Measurements from ENCODE around the gene ITFG1.
"Not testable (repeated sequence)": the region's sequence is repeated elsewhere in the genome, so short reads cannot be mapped to it uniquely, and the experiment has no call there.

DNA sequence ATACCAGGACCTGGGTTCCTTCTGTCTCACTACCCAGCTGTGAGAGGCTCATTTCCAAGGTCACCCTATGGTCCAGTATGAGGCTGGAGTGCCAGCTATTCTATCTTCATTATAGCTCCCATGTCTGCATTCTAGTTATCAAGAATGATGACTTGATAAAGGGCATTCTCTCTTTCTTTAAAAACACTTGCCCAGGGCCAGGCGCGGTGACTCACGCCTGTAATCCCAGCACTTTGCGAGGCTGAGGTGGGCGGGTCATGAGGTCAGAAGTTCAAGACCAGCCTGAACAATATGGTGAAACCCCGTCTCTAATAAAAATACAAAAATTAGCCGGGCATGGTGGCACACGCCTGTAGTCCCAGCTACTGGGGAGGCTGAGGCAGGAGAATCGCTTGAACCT is 322.9 kb downstream of the ITFG1 start:
- TF ChIP-seq, protein P1, sequence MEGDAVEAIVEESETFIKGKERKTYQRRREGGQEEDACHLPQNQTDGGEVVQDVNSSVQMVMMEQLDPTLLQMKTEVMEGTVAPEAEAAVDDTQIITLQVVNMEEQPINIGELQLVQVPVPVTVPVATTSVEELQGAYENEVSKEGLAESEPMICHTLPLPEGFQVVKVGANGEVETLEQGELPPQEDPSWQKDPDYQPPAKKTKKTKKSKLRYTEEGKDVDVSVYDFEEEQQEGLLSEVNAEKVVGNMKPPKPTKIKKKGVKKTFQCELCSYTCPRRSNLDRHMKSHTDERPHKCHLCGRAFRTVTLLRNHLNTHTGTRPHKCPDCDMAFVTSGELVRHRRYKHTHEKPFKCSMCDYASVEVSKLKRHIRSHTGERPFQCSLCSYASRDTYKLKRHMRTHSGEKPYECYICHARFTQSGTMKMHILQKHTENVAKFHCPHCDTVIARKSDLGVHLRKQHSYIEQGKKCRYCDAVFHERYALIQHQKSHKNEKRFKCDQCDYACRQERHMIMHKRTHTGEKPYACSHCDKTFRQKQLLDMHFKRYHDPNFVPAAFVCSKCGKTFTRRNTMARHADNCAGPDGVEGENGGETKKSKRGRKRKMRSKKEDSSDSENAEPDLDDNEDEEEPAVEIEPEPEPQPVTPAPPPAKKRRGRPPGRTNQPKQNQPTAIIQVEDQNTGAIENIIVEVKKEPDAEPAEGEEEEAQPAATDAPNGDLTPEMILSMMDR (IDR thresholded peaks at IDR 0.05) = not testable (repeated sequence)
- TF ChIP-seq EP300, POLR2AphosphoS5 (IDR thresholded peaks at IDR 0.05): not testable (repeated sequence)

All from gastroesophageal sphincter (tissue), 3 donors.